Stimulated activated CD8-positive, alpha-beta memory T cell treated with anti-CD3 and anti-CD28 coated beads, Interleukin-7, amount 100 ng/mL, for 1 hour (primary cell): Measurements from ENCODE around the gene ATXN1.

ENCODE experiments used
- DNase-seq, 2 donors: peaks; one replicate each; pipeline ENCODE4 v3.0.0-alpha.2; 2020; ENCODE audit warnings: low read depth in 2 of 2

Gene ATXN1

DNA sequence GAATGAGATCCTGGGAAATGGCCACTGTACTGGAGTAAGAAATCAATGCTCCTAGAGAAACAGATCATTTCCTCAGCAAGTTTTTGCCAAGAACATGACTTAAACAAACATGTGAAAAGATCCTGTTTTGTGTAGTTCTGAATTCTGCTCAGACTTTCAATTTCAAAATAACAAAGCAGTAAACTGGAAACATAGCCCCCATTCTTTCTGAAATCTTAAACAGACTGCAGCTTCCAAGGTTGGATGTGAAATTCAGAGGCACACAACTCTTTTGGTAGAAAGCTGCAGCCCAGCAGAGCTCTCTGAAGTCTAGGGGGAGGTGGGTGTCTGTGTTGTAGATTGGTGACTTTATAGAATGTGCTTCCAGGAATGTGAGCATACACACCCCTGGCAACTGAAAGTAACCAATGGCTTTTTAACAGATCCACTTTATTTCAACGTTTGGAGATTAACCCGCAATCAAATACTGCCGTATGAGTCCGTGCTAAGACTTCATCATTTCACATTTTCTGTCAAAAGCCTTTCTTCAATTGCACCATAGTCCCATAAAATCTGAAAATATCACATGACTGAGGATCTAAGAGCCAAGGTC lies 86.4 kb downstream of the ATXN1 start:
- no peak for DNase-seq

DNA sequence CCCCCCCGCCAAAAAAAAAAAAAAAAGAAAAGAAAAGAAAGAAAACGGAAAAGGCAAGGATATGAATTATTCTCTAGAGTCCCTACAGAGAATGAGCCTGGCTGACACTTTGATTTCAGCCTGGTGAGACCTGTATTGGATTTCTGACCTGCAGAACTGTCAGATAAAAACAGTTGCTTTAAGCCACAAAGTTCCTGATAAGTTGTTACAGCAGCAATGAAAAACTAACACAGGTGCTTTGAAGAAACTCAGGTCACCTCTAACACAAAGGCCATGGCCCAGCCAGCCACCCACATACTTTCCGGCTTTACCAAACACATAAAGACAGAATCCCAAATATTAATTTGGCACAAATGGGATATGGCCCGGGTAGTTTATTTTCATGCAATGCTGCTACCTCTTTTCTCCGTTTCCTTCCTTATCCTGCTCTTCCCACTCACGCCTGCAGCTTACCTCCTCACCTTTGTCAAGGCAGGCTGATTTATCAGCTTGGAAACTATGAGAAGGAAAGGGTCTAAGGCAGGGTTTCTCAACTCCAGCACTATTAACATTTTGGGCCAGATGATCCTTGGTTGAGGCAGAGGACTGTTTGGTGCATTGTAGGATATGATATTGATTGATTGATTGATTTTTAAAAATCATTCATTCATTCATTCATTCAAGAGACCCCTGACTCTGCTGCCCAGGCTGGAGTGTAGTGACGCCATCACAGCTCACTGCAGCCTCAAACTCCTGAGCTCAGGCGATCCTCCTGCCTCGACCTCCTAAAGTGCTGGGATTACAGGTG lies 88.1 kb downstream of the ATXN1 start:
- no peak for DNase-seq

DNA sequence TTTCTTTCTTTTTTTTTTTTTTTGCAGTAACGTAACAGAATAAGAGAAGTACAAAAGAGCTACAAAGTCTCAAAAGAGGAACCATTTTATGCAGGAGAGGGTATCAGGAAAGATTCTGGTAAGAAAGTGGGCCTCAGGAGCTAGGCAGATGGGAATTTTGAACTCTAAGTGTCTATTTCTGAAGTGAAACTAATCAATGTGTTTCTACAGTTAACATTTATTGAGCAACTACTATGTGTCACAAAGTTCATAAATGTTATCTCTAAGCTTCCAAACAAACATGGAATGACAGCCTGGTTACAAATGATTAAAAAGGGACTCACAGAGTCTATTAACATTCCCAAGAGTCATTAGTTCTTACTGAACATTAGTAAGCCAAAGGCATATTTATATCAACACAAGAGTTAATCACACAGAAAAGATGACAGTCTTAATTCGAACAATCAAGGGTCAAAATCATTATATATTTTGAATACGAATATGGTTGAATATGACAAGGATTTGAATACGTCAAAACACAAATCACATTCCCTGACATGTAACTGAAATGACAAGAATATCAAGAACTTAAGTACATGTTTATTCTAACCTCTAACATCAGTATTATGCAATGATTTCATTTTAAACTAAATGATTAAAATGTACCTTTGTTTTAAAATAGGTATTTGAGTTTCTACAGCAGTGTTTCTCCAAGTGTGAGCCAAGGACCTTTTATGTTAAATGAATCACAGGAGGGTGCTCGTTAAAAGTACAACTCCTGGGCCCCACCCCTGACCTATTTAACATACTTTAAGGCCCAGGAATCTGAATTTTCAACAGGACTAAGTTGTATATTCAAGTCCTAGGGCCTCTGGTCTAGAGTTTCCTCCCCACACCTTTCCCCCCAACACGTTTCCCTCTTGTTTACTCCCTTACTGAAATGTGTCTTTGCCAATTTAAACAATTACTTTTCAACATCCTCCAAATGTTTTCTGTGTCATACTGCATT lies 89.7 kb downstream of the ATXN1 start:
- DNase-seq, result no peak

GRCh38 chr6:16670617-16671051 lies 90.6 kb downstream of the ATXN1 start:
- DNase-seq, result no peak

GRCh38 chr6:16670183-16670582 lies 91.1 kb downstream of the ATXN1 start:
- no peak for DNase-seq

- DNase-seq, result peak; percentile 33 to 48
Measured at GRCh38 chr6:16669227-16669626, 92.0 kb downstream of the ATXN1 start.

DNA sequence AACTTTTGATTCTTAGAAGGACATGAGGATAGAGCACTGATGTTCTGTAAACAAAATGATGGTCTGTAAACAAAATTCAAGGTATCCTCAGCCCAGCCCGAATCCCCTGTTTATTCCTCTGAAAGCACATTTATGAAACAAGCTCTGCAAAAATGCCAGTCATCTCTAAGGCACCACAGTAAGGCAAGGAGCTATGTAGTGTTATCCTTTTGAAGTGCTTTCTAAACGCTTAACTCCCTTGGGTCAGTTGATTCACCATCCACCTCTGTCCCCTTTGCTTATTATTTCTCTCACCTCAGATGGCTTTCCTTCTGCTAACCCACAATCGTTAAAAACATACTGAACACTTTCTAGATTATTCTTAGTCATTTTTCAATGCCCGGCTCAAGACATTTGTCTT lies 93.8 kb downstream of the ATXN1 start:
- no peak for DNase-seq

DNA sequence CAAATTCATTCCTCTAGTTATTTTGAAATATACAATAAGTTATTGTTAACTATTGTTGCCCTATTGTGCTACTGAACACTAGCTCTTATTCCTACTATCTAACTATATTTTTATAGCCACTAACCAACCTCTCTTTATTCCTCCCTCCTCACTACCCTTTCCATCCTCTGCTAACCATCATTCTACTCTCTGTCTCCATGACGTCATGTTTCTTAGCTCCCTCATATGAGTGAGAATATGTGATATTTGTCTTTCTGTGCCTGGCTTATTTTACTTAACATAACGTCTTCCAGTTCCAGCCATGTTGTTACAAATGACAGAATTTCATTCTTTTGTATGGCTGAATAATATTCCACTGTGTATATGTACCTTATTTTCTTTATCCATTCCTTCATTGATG lies 95.3 kb downstream of the ATXN1 start:
- no peak for DNase-seq

- DNase-seq, result no peak
Measured at GRCh38 chr6:16665182-16665581, 96.1 kb downstream of the ATXN1 start.

- DNase-seq, result no peak
Measured at GRCh38 chr6:16663901-16664300, 97.4 kb downstream of the ATXN1 start.

- no peak for DNase-seq
Measured at GRCh38 chr6:16660157-16660497, 101.1 kb downstream of the ATXN1 start.

- no peak for DNase-seq
Measured at GRCh38 chr6:16659466-16660156, 101.6 kb downstream of the ATXN1 start.

GRCh38 chr6:16658348-16659034 lies 102.8 kb downstream of the ATXN1 start:
- DNase-seq, result no peak

DNA sequence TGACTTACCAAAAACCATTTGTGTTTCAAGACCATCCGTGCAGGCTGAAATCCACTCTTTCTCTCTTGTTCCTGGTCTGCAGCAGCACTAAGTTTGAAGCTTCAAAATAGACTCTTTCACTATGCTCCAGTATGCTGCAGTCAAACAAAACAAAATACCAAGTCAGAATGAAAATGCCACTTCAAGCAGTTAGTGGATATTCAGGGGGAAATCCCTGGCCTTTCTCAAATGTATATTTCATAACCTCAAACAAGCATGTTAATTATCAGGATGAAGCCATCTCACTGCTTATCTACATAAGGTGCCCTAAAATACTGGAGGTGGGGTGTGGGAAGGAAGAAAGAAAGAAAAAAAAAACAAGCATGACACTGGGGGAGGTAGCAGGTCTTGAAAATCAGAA lies 103.5 kb downstream of the ATXN1 start:
- DNase-seq, result no peak

DNA sequence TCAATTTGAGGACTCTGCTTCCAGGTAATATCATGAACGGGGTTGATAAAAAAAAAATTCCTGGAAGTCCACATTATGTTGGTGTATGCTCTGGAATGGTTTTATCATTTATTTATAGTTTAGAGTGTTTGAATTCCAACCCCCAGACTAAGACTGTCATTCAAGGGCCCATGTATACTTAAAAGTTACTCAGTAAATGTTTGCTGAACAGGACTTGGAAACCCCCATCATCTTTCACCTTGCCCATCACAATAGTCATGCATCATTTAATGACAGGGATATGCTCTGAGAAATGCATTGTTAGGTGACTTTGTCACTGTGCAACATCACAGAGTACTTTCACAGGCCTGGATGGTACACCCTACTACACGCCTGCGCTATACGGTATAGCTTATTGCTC lies 104.8 kb downstream of the ATXN1 start:
- no peak for DNase-seq

DNA sequence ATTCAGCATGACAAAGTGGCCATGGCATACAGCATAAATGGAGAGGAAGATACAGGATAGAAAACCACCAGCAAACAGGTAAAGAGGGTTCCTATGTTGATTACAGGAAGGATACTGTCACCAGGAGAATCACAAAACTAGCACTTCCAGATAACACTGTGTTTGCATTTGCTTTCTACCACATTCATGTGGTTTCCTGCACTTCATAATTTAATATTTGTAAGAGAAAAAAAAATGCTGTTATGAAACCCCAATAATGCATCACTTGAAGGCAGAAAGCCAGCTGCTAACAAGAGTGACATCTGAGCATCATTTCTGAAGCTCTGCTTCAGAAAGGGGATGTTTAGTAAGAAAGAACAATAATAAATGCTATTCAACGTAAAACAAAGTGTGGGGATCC lies 106.6 kb downstream of the ATXN1 start:
- no peak for DNase-seq

DNA sequence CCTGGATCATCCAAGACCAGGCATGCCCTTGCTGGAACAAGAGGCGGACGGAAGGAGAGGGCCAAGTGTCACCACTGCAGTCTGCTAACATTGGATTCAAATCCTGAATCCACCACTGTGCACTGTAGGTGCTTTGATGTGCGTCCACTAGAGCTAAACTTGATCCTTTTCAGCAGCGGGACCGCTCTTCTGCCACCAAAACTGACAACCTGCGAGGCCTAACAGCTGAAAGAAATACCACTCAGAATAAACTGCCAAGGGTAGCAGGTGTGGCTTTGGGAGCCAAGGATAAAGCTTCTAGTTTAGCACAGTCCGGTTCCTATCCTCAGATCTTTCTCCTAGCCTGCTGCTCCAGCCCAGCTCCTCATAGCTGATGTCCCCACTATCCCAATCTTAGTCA lies 108.0 kb downstream of the ATXN1 start:
- no peak for DNase-seq

GRCh38 chr6:16651871-16652270 lies 109.4 kb downstream of the ATXN1 start:
- no peak for DNase-seq

DNA sequence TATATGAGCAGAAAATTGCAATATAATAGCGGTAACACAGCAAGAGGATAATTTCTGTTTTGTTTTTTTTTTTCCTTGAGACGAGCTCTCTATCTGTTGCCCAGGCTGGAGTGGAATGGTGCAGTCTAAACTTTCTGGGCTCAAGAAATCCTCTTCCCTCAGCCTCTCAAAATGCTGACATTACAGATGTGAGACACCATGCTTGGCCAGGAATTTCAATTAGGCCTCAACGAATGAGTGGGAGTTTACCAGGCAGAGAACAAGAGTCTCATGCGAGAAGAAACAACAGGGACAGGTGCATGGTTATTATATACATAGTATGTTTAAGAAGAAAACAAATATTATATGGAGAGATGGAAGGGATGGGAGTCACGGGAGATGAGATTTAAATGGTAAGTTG lies 111.4 kb downstream of the ATXN1 start:
- no peak for DNase-seq

DNA sequence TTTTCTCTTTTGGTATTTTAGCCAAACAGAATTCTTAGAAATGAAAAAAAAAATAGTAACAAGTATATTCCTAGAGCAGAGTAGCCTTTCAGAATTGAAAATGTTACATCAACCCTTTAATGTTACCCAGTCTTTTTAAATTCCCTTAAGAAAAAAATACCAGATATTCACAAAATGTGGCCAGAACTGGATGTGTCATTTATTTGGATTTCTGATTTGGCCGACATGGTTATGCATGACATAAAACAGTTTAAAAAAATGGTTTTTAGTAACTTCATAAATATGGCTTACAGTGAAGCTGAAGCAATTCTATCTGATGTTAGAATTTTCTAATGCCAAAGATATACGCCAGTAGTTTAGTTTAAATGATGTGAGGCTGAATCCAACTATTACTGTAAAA lies 112.0 kb downstream of the ATXN1 start:
- no peak for DNase-seq

GRCh38 chr6:16648003-16648402 lies 113.3 kb downstream of the ATXN1 start:
- DNase-seq, result no peak
